ENCODE data around the gene USP13.

USP13 gene

GRCh38 chr3:179806177-179806576 is 153.3 kb downstream of the USP13 start:
- no peak for DNase-seq

- DNase-seq: no peak
These were observed 154.7 kb downstream of the USP13 start for GRCh38 chr3:179807588-179807987.

GRCh38 chr3:179809639-179810038 is 156.8 kb downstream of the USP13 start:
- no peak for DNase-seq

- peak; percentile 39 for DNase-seq
These were observed 158.7 kb downstream of the USP13 start for GRCh38 chr3:179811321-179812095.

GRCh38 chr3:179812096-179812382 is 159.2 kb downstream of the USP13 start:
- no peak for DNase-seq

GRCh38 chr3:179819379-179819778 is 166.5 kb downstream of the USP13 start:
- no peak for DNase-seq

GRCh38 chr3:179822296-179822695 is 169.5 kb downstream of the USP13 start:
- no peak for DNase-seq

GRCh38 chr3:179825527-179826246 is 172.8 kb downstream of the USP13 start:
- DNase-seq: no peak

- no peak for DNase-seq
These were observed 173.4 kb downstream of the USP13 start for GRCh38 chr3:179826247-179826637.

GRCh38 chr3:179828738-179829137 is 175.9 kb downstream of the USP13 start:
- no peak for DNase-seq

GRCh38 chr3:179829401-179829800 is 176.6 kb downstream of the USP13 start:
- no peak for DNase-seq

- no peak for DNase-seq
These were observed 179.6 kb downstream of the USP13 start for GRCh38 chr3:179832333-179832854.

- DNase-seq: no peak
These were observed 180.5 kb downstream of the USP13 start for GRCh38 chr3:179833294-179833693.

- no peak for DNase-seq
These were observed 184.5 kb downstream of the USP13 start for GRCh38 chr3:179837374-179837773.
